Right renal pelvis (tissue), 4 donors: ENCODE measurements around the gene DNASE1L2. TPM values are rescaled to one million over a fixed set of nuclear protein-coding genes. Genes with fewer than 3 reads are reported as not detected.

ENCODE experiments used
- DNase-seq, 4 donors: peaks; one replicate each; pipeline ENCODE4 v3.0.0-alpha.2; 2013; ENCODE audit warnings: low read depth in 4 of 4, low spot score in 3 of 4, missing footprints in 1 of 4
- polyA plus RNA-seq, 4 donors: library from polyadenylated mRNA; unstranded; fragments of 120-200 nt; gene quantifications; one replicate each; pipeline ENCODE4 v1.2.1, GENCODE V29; 2013; ENCODE audit not compliant: insufficient read length in 4 of 4

Gene DNASE1L2, protein sequence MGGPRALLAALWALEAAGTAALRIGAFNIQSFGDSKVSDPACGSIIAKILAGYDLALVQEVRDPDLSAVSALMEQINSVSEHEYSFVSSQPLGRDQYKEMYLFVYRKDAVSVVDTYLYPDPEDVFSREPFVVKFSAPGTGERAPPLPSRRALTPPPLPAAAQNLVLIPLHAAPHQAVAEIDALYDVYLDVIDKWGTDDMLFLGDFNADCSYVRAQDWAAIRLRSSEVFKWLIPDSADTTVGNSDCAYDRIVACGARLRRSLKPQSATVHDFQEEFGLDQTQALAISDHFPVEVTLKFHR
- 1 to 10 TPM in 2 of 4 donors, under 1 TPM in 2; 0.86 to 1.8 (median 0.95) TPM for polyA plus RNA-seq

DNA sequence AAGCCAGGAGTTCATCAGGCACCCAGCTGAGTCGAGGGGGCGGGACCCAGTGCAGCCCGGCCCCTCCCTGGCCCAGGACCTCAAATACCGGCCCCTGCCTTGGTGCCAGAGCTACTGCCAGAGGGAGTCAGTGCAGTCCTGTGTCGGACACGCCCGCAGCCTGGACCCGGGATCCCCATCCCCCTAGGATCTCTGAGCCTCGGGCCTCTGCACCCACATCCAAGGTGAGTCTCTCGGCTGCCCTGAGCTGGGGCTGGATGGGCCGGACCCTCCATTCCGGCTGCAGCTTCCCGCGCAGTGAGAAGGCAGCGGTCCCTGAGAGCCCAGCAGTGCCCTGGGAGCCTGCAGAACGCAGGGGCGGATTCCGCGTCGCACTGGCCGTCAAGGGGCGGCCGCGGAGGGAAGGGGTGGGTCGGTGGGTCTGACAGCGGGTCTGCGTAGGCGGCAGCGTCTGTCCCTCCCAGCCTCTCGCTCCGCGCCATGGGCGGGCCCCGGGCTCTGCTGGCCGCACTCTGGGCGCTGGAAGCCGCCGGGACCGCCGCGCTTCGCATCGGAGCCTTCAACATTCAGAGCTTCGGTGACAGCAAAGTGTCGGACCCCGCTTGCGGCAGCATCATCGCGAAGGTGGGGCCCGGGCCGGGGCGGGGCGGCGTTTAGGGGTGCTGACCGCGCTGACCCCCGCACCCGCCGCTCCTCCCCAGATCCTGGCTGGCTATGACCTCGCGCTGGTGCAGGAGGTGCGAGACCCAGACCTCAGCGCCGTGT lies at the start of gene DNASE1L2:
Gene DNASE1L2 (plus strand): TSS at position 108 of the 765 bp plus-strand sequence. CDS start 373 bp downstream, at position 481.
- DNase-seq, result no peak

DNA sequence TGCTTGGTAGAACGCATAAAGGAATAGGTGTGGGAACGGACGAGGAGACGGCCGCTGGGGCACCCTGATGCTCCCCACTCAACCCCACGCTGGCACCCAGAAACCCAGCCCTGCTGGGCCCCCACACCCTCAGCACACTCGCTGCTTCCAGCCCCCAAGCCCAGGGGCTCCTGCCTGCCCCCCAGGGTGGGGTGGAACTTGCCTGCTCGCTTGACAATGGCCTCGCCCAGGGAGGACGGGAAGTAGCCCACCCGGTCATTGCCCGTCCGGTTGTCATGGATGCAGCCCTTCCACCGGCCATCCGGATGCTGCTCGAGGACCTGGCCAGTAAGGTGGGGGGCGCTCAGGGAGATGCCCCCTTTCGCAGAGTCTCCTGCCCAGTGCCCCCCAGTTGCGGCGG lies 49.7 kb upstream of the DNASE1L2 start:
- no peak for DNase-seq

DNA sequence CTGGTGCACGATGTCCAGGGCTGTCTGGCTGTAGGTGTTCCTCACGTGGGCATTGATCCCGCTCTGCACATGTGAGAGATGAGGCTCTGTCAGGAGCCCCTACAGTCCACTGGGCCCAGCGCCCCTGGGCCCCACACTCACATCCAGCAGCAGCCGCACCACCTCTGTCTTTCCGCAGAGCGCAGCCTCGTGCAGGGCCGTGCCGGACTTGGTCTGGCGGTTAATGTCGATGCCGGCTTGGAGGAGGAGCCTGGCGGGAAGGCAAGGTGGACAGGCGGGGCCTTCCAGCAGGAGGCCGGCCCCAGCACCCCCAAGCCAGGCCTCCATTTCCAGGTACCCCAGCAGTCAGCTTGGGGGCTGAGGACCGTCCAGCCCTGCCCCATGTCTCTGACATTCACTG lies 49.0 kb upstream of the DNASE1L2 start:
- no peak for DNase-seq

DNA sequence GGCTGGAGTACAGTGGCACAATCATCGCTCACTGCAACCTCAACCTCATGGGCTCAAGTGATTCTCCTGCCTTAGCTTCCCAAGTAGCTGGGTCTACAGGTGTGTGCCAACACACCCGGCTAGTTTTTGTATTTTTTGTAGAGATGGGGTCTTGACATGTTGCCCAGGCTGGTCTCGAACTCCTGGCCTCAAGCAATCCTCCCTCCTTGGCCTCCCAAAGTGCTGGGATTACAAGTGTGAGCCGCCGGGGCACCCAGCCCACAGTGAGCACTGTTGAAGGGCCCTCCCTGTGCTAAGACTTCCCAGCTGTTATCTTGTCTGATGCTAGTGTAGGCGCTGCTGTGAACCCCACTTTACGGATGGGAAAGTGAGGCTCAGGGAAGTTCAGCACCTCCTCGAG lies 47.8 kb upstream of the DNASE1L2 start:
- DNase-seq, result no peak

DNA sequence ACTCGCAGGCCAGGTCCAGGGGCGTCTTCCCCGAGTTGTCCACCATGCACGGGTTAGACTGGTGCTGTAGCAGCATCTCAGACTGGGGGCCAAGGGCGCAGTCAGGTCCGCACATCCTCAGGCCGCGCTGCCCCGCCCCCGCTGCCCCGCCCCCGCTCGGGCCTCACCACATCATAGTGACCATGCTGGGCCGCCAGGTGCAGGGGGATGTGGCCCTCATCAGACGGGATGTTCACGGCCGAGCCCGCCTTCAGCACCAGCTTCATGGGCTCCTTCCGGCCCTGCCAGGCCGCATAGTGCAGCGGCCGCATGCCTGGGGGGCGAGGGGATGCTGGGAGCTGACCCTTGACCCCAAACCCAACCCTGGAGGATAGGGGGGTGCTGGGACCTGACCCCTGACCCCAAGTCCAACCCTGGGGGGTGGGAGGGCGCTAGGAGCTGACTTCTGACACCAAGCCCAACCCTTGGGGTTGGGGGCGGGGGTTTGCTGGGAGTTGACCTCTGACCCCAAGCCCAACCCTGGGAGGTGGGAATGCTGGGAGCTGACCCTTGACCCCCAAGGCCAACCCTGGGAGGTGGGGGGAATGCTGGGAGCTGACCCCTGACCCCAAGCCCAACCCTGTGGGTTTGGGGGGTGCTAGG lies 46.9 kb upstream of the DNASE1L2 start:
- no peak for DNase-seq

DNA sequence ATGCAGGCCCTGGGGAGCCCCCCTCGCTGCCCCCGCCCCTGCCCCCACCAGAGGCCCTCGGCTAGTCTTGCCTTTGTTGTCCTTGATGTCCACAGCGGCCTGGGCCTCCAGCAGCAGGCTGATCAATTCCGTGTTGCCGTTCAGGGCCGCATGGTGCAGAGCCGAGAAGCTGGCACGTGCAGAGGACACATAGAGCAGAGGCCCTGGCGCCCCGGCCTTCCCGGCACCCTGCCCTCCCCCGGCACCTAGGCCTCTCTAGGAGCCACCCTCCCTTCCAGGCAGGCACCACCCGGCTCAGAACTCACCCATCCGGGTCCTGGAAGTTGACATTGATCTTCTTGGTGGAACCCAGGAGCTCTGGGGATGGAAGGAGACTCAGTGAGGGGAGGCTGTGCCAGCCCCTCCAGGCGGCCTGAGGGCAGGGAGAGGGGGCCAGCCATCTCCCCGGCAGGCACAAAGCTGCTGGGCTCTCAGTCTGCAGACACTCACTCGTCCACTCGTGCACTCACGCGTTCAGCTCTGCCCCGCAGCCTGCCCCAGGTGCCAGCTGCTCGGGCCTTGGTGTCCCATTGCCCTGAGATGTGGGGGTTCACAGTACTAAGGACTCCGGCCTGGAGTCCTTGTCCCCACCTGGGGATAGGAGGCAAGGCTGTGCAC lies 46.1 kb upstream of the DNASE1L2 start:
- DNase-seq, result no peak

DNA sequence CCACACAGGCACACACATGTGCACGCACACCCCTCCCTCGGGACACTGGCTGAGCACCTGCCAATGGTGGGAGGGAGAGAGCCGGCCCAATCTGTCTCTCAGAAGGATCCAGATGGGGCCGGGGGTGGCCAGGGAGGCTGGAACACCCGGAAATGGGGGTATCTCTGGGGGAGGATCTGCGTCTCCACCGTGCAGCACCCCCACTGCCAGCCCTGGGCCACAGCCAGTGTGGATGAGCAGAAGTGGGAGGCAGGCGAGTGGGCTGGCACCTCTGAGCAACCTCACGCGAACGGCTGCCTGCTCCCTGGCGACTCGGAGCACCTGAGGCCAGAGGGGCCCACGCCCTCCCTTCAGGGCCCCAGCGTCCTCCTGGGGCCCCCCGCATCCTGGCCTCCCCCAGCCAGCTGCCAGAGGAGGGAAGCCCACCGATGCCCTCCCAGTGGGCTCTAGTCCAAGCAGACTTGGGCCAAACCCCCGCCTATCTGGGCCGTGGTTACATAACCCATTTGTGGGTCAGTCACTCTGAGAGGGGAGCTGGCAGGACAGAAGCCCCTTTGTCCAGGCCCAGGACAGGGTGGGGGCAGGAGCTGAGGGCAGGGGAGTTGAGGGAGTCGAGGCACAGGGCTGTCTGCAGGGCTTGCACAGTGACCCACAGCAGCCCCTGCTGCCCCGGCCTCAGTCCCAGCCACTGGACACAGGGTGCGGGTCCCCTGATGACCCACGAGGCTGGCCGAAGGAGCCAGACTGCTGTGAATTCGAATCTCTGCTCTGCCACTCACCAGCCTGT lies 45.4 kb upstream of the DNASE1L2 start:
- DNase-seq, result no peak

DNA sequence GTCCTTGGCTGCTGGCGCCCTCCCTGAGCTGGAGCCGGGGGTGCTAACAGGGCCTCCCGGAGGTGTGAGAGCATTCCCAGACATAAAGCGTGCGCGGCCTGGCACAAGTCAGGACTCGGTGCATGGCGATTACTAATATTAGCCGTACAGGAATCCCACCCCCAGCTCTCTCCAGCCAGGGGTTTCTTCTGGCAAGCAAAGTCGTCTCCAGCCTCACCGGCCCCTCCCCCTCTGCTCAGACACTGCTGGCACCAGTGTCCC lies 44.9 kb upstream of the DNASE1L2 start:
- DNase-seq, result no peak

DNA sequence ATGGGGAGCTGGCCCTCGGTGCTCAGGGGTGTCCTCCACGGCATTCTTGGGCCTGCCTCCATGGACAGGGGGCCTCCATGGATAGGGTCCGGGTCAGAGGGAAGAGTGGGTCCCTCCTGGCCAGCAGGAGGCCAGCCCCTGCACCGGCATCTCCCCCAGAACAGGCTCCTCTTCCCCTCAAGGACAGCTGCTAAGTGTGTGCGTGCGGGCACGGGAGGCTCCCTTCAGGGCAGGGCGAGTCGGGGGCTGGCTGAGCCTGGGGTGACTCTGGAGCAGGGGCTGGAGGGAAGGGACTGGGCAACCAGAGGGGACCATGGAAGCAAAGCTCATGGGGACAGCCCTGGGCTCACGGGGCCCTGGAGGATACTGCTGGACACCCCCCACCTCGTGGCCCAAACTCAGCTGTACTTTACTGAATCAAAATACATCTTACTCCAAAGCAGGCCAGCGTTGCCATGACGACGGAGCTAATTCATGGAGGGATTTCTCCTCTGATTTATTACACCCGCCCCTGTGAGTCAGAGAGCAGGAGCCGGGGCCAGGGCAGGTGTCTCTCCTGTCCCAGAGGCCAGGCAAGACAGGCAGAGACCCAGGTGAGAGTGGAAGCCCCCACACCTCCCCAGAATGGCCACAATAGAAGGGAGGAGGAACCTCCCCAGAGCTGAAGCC lies 41.9 kb upstream of the DNASE1L2 start:
- no peak for DNase-seq

DNA sequence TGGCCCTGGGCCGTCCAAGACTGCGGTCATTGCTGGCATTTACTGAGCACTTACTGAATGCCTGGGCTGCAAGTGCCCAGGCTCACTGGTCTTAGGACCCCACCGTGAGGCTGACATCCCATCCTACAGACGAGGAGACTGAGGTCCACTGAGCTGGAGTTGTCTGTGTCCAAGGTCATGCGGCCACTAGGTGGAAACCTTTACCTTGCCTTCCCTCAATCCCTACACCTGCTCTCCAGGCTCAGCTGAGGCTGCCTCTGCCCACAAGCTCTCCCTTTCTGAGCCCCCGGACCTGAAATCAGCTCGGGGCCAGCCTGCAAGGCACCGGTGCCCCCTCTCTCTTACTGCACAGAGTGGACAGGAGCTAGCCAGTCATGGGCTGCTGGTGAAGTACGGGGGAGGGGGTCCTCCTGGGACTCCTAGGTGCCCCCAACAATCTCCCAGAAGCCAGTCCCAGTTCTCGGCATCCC lies 41.4 kb upstream of the DNASE1L2 start:
- DNase-seq, result no peak

DNA sequence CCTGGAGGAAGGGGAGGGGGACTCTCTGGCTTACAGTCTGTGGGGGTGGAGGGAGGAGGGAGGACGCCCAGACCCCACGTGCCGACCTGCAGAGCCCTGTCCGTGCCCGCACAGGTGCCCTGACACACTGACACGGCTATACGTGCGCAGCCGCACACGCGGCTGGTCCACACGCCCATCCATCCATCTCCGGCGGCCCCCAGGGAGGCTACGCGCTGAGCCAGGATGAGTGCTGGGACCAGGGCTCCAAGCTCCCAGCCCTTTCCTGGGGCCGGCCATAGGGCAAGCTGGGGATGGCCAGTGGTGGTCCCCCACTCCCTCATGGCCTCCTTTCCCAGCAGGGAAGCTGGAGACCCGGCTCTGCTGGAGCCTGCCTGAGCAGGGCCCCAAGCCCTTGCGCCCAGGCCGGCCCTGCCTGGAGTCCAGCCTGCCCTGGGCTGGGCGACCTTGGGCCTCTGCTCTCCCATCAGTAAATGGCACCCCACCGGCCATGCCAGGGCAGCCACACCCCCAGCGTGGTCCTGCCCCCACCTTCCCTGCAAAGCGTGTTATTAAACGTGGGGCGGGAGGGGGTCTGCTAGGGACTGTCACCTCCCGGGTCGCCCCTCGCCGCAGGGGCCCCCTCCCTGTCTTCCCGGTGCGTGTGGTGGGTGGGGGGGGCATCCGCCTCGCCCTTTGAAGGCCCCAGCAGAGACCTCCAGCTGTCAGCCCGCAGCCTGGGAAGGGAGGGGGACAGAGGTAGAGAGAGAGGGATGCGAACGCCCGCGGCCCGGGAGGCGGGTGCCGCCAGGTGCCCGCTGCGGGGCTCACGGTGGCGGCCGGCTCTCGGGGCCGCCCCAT lies 40.7 kb upstream of the DNASE1L2 start:
- no peak for DNase-seq

DNA sequence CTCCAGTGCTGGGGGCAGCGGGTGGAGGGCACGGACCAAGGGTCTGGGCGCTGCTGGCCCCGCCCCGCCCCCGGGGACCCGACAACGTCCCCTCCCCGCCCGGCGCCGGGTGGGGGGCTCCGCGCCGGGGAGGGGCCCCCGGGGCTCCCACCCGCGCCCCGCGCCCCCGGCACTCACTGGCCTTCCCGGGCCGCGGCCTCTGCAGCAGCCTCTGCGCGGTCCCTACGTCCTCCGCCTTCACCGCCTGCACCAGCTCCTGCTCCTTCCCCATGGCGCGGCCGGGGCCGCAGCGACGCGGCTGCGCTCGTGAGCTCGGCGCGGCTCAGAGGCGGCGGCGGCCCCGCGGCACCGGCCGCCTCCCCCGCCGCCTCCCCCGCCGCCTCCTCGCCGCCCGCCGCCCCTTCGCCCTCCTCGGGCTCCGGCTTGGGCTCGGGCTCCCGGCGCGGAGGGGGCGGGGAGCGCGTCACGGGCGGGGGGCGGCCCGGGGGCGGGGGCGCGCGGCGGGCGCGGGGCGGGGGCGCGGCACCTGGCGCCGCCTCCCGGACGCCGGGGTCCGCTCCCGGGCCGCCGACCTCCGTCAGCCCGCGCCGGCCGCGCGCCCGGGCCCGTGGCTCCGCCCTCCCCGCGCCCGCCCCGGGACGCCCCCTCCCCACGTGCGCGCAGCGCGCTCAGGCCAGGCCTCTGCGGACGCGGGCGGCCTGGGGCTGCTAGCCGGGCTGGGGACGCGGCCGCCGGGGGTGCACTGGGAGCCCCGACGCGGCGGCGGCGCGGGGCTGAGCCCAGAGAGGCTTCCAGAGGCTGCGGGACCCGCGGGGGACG lies 39.9 kb upstream of the DNASE1L2 start, which contains the start of gene CASKIN1:
Gene CASKIN1 (minus strand): TSS at position 444 of the 819 bp plus-strand sequence. CDS start 173 bp downstream, at position 271.
- no peak for DNase-seq

DNA sequence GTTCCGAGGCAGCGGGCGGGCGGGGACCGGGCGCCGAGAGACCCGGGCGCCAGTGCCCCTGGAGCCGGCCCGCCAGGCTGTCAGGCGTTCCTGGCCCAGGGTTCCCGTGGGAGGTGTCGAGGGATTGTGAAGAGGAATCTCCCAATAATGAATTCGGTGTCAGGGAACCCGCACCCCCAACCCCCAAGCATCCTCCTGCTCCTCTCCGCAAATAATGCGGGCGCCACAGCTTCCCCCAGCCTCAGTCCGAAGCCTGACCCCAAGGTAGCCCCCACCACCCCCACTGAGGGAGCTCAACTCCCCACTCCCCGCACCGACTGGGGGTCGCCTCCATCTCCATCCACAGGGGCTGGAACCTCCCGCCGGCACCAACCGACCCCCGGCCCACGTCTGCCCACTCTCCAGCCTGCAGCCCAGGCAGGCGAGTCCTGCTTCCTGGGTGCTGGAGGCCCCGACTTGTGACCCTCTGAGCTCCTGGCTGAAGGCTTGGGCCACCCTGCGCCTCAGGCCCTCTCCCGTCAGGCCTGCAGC lies 39.2 kb upstream of the DNASE1L2 start:
- DNase-seq, result no peak

DNA sequence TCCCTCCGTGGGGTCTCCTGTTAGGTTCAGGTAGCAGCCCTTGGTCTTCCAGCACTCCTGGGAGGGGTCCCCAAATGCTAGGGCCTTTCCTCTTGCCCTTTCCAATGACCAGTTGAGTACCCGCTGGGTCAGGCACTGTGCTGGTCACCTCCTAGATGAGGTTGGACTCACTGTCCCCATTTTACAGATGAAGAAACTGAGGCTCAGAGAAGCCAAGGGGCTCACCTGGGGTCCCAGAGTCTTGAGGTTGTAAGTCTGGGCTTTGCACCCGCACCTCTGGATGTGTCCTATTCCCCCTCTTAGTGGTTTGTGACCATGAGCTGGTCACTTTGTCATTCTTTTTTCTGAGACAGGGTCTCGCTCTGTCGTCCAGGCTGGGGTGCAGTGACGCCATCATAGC lies 38.5 kb upstream of the DNASE1L2 start:
- DNase-seq, result no peak

DNA sequence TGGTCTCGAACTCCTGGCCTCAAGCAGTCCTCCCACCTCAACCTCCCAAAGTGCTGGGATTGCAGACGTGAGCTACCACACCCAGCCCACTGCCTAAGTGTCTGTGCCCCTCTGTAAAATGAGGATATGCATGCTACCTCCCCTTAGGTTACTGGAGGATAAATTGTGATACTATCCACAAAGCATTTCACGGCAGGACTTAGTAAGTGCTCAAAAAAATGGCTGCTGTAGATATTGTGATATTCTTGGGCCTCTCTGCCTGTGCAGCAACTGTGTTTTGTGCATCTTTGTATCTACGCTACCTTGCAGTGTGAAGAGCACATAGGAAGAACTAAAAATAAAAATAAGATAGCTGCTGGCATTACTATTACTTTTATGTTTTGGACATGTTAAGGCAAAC lies 38.0 kb upstream of the DNASE1L2 start:
- DNase-seq, result no peak

DNA sequence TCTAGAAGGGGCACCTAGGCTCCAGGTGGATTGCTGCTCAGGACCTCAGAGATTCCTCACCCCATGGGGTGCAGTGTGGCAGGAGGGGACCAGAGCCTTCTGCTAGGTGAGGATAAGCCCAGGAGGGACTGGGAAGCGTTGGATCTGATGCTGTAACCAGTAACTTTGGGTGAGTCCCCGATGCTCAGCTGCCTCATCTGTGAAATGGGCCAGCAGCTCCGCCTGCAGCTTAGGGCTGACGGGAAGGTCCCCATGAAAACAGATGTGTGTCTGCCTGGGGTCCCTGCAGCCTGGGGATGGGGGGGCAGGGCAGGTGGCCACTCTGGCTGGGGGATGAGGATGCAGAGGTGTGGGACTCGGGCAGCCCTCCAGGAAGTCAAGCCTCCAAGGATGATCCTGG lies 37.1 kb upstream of the DNASE1L2 start:
- DNase-seq, result no peak

DNA sequence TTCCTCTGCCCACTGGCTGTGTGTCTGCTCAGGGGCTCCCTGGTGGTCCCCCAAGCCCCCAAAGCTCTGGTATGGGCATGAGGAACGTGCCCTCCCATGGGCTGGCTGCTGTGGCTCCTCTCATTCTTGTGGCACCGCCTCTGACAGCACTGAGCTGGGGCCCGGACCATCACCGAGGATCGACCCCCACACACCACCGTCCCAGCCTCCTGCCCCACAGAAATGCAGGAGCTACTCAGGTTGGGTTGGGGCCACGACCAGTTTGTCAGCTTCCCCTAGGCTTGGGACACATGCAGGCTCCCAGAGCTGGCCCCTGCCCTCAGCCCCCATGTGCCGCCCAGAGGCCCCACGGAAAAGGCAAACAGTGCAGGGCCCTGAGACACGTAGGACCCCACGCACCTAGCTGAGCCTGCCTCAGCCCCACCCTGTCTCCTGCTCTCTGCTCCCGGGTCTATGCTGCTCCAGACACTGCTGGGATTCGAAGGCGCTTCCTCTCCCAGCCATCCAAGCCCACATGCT lies 36.6 kb upstream of the DNASE1L2 start:
- DNase-seq, result no peak

DNA sequence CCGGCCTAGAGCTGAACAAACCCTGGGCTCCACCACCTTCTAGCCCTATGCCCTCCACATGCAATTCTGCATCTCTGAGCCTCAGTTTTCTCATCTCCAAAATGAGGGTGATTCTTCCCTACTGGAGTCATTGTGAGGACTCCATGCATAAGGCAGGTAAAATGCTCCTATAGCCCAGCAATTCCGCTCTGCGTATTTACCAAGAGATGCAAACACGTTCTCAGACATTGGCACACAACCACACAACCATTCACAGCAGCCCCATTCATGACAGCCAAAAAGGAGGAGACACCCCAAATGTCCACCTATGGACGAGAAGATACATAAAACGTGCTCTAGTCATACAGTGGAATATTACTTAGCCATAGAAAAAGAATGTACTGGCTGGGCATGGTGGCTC lies 35.9 kb upstream of the DNASE1L2 start:
- no peak for DNase-seq
